ENCODE results near the gene SAMD11. TPM values are rescaled to one million over a fixed set of nuclear protein-coding genes. Genes with fewer than 3 reads are reported as not detected.

SAMD11 gene
- total RNA-seq, 1 donor from 2014 or later, result 19.5 TPM

GRCh38 chr1:932173-932510 is 8.4 kb downstream of the SAMD11 start:
- no peaks in the 10 kb centered on the region for H3K27me3 Mint-ChIP-seq (ENCODE audit: unreplicated experiment)
- DNase-seq (ENCODE audit: extremely low spot score, unreplicated experiment), result no peak
- H3K36me3 Mint-ChIP-seq (ENCODE audit: unreplicated experiment), result no peaks in the 10 kb centered on the region
- TF ChIP-seq, protein P1, sequence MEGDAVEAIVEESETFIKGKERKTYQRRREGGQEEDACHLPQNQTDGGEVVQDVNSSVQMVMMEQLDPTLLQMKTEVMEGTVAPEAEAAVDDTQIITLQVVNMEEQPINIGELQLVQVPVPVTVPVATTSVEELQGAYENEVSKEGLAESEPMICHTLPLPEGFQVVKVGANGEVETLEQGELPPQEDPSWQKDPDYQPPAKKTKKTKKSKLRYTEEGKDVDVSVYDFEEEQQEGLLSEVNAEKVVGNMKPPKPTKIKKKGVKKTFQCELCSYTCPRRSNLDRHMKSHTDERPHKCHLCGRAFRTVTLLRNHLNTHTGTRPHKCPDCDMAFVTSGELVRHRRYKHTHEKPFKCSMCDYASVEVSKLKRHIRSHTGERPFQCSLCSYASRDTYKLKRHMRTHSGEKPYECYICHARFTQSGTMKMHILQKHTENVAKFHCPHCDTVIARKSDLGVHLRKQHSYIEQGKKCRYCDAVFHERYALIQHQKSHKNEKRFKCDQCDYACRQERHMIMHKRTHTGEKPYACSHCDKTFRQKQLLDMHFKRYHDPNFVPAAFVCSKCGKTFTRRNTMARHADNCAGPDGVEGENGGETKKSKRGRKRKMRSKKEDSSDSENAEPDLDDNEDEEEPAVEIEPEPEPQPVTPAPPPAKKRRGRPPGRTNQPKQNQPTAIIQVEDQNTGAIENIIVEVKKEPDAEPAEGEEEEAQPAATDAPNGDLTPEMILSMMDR (IDR thresholded peaks at IDR 0.05), result no peak
- H3K27ac Mint-ChIP-seq (ENCODE audit: unreplicated experiment), result no peak overlapping the region
- peaks cover 19% of the 10 kb centered on the region for H3K4me1 Mint-ChIP-seq (ENCODE audit: unreplicated experiment)
- no peaks in the 10 kb centered on the region for H3K9me3 Mint-ChIP-seq (ENCODE audit: unreplicated experiment)
- no peak overlapping the region for H3K4me3 Mint-ChIP-seq (ENCODE audit: unreplicated experiment)

DNA sequence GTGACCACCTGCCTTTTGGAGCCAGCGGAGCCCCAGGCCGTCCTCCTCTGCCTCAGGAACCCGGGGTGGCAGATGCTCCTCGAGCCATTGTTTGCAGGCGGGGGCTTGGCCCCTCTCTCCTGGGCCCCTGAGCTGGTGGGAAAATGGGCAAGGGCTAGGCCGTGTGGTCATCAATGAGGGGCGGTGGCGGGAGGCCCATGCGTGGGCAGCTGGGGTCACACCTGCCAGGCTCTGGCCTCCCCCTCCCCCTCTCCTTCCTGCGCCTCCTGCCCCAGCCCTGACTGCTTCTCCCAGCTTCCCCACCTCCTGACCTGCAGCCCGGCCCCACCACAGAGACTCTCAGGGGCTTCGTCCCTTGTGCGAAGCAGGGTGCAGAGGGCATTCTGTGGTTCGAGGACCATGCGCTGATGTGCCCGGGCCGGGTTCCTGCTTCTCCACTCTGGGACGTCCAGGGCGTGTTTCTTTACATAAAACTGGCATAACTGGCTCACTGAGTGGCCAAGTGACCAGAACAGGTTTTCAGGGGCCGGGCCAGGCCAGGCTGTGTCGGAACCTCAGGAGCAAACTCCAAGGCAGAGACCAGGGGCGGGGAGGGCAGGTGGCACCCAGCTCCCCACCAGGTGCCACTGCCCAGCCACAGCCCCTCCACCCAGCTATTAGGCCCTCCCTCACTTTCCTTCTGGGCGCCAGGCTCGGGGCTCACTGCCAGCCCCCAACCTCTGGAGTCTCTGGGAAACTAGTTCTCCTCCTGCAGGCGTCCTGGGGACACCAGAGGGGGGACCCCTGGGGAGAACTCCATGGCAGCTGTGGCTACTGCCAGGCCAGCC is 9.3 kb downstream of the SAMD11 start:
- H3K4me3 Mint-ChIP-seq (ENCODE audit: unreplicated experiment), result no peak overlapping the region
- H3K27ac Mint-ChIP-seq (ENCODE audit: unreplicated experiment), result no peak overlapping the region
- H3K27me3 Mint-ChIP-seq (ENCODE audit: unreplicated experiment), result no peaks in the 10 kb centered on the region
- DNase-seq (ENCODE audit: extremely low spot score, unreplicated experiment), result no peak
- no peaks in the 10 kb centered on the region for H3K9me3 Mint-ChIP-seq (ENCODE audit: unreplicated experiment)
- TF ChIP-seq, protein P1 (IDR thresholded peaks at IDR 0.05), result no peak
- peaks cover 22% of the 10 kb centered on the region for H3K4me1 Mint-ChIP-seq (ENCODE audit: unreplicated experiment)
- H3K36me3 Mint-ChIP-seq (ENCODE audit: unreplicated experiment), result no peaks in the 10 kb centered on the region

- Mint-ChIP-seq H3K4me1 (ENCODE audit: unreplicated experiment) (peaks cover 28% of the 10 kb centered on the region), H3K4me3 (ENCODE audit: unreplicated experiment) (no peak overlapping the region), H3K36me3 (ENCODE audit: unreplicated experiment) (no peaks in the 10 kb centered on the region), H3K27ac (ENCODE audit: unreplicated experiment) (no peak overlapping the region), H3K9me3 (ENCODE audit: unreplicated experiment) (no peaks in the 10 kb centered on the region), H3K27me3 (ENCODE audit: unreplicated experiment) (no peaks in the 10 kb centered on the region)
- no peak for DNase-seq (ENCODE audit: extremely low spot score, unreplicated experiment)
- TF ChIP-seq, protein P1 (IDR thresholded peaks at IDR 0.05), result no peak
Observed at GRCh38 chr1:933603-933940, 9.8 kb downstream of the SAMD11 start.

GRCh38 chr1:934991-935750 is 11.4 kb downstream of the SAMD11 start:
- DNase-seq (ENCODE audit: extremely low spot score, unreplicated experiment), result no peak
- Mint-ChIP-seq H3K4me3 (ENCODE audit: unreplicated experiment) (no peak overlapping the region), H3K27me3 (ENCODE audit: unreplicated experiment) (no peaks in the 10 kb centered on the region), H3K27ac (ENCODE audit: unreplicated experiment) (no peak overlapping the region), H3K36me3 (ENCODE audit: unreplicated experiment) (no peaks in the 10 kb centered on the region), H3K4me1 (ENCODE audit: unreplicated experiment) (peaks cover 36% of the 10 kb centered on the region), H3K9me3 (ENCODE audit: unreplicated experiment) (no peaks in the 10 kb centered on the region)
- TF ChIP-seq, protein P1 (IDR thresholded peaks at IDR 0.05), result no peak

- Mint-ChIP-seq H3K4me1 (ENCODE audit: unreplicated experiment) (peaks cover 38% of the 10 kb centered on the region), H3K4me3 (ENCODE audit: unreplicated experiment) (no peak overlapping the region), H3K9me3 (ENCODE audit: unreplicated experiment) (no peaks in the 10 kb centered on the region), H3K36me3 (ENCODE audit: unreplicated experiment) (no peaks in the 10 kb centered on the region), H3K27me3 (ENCODE audit: unreplicated experiment) (no peaks in the 10 kb centered on the region), H3K27ac (ENCODE audit: unreplicated experiment) (no peak overlapping the region)
- DNase-seq (ENCODE audit: extremely low spot score, unreplicated experiment), result no peak
- TF ChIP-seq, protein P1 (IDR thresholded peaks at IDR 0.05), result no peak
Observed at GRCh38 chr1:935751-936231, 12.1 kb downstream of the SAMD11 start.

All from osteocyte (in vitro differentiated cells).